Thyroid gland (tissue), 4 donors: ENCODE data around the gene CNTN5. TPM values are rescaled to one million over a fixed set of nuclear protein-coding genes. Genes with fewer than 3 reads are reported as not detected.

Experiments
- DNase-seq, 2 donors: peaks; one replicate each; pipeline ENCODE4 v3.0.0-alpha.2; 2019
- H3K27ac ChIP-seq, 3 donors: fragments of 200-600 bp; sonication (generic); 1 replicate in 2 of 3; 2 replicates in 1 of 3; pipeline ENCODE4 v1.5.1; 2016 to 2019; ENCODE audit warnings: mild to moderate bottlenecking in 1 of 3, moderate library complexity in 1 of 3
- H3K27me3 ChIP-seq: fragments of 200-600 bp; sonication (generic); one replicate; pipeline ENCODE4 v1.5.1; 2019
- H3K36me3 ChIP-seq, 2 donors: fragments of 200-600 bp; sonication (generic); one replicate each; pipeline ENCODE4 v1.5.1; 2016 to 2019
- H3K4me1 ChIP-seq, 2 donors: fragments of 200-600 bp; sonication (generic); one replicate each; pipeline ENCODE4 v1.5.1; 2017 to 2019
- H3K4me3 ChIP-seq, 3 donors: fragments of 200-600 bp; sonication (generic); replicated peaks in 1 of 3; 1 replicate in 2 of 3; 2 replicates in 1 of 3; pipeline ENCODE4 v1.5.1; 2016; ENCODE audit warnings: mild to moderate bottlenecking in 1 of 3
- H3K9me3 ChIP-seq: fragments of 200-600 bp; sonication (generic); one replicate; pipeline ENCODE4 v1.5.1; 2017
- POLR2A ChIP-seq, 2 donors: fragments of 450-650 bp; IDR thresholded peaks; one replicate each; pipeline ENCODE4 v1.6.1; 2017; ENCODE audit warnings: antibody characterized with exemption in 2 of 2, mild to moderate bottlenecking in 2 of 2, moderate library complexity in 1 of 2
- WGBS, 2 donors: methylation state at CpG; one replicate each; pipeline ENCODE4 v1.1.5; 2017; 5-methylcytosine and 5-hydroxymethylcytosine counted together
- intact Hi-C: fragments of 100-400 bp; cut with DNase I; formaldehyde crosslinking; loops from one replicate; pipeline ENCODE4 v1.15.1; 2023
- total RNA-seq, 4 donors: library from RNA; depleted of rRNA; stranded (reverse); fragments of >200 nt; gene quantifications; one replicate each; pipeline ENCODE4 v1.2.3, GENCODE V29; 2016
- TF ChIP-seq, protein P1 (sequence below), 6 experiments: fragments of 200-600 bp in 3 of 6; fragments of 450-650 bp in 3 of 6; sonication (generic) in 3 of 6; IDR thresholded peaks; one replicate each; pipeline ENCODE4 v1.5.1; 2016 to 2019; ENCODE audit warnings: antibody characterized with exemption in 6 of 6, mild to moderate bottlenecking in 2 of 6, inconsistent platforms in 1 of 6, moderate library complexity in 1 of 6

The CNTN5 gene
- total RNA-seq, 4 donors from 2014 or later, result 1.9 to 14.3 (median 12.0) TPM

DNA sequence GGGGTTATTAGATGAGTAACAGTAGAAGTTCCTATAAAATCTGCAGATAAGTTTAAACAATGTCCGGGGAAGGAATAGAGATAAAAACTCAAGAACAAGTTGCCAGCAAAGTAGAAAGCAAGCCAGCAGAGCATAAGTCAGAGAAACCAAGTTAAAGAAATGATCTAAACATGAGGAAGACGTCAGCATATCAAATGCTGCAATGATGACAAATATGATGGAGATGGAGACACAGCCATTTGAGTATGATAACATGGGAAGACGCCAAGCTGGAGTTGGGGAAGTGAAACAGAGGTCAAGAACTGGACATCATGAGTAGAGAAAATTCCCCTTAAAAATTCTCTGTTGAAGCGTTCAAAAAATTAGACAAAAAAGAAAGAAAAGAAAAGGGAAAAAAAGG, 571.5 kb downstream of the CNTN5 start:
- Histone ChIP-seq H3K27ac (no peak overlapping the region), H3K27me3 (no peaks in the 10 kb centered on the region), H3K4me3 (no peak overlapping the region), H3K4me1 (no peaks in the 10 kb centered on the region), H3K36me3 (no peaks in the 10 kb centered on the region), H3K9me3 (no peaks in the 10 kb centered on the region)
- TF ChIP-seq, protein P1, sequence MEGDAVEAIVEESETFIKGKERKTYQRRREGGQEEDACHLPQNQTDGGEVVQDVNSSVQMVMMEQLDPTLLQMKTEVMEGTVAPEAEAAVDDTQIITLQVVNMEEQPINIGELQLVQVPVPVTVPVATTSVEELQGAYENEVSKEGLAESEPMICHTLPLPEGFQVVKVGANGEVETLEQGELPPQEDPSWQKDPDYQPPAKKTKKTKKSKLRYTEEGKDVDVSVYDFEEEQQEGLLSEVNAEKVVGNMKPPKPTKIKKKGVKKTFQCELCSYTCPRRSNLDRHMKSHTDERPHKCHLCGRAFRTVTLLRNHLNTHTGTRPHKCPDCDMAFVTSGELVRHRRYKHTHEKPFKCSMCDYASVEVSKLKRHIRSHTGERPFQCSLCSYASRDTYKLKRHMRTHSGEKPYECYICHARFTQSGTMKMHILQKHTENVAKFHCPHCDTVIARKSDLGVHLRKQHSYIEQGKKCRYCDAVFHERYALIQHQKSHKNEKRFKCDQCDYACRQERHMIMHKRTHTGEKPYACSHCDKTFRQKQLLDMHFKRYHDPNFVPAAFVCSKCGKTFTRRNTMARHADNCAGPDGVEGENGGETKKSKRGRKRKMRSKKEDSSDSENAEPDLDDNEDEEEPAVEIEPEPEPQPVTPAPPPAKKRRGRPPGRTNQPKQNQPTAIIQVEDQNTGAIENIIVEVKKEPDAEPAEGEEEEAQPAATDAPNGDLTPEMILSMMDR (IDR thresholded peaks at IDR 0.05), result no peak
- no peak for TF ChIP-seq POLR2A (IDR thresholded peaks at IDR 0.05)
- intact Hi-C loops, result no loop called here
- WGBS, 2 donors, result 75 to 82% methylated on average over 4 of the region's 4 CpGs
- DNase-seq, result no peak

DNA sequence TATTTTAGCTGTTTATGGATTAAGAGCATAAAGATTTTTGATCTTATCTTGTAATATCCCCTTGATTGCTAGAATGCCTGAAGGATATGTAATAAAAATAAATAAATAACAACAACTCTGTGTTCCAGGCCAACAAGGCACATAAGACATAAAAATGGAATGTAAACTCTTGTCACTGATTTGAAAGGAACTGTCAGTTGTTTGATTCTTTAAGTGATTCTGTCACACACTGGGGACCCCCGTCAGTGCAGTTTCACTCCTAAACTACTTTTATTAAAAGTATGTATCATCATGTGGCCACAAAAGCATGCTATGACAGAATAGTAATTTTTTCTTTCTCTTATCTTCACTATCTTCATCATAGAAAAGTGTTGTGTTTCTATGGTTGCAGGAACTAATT, 572.4 kb downstream of the CNTN5 start:
- 82 to 88% methylated on average over 1 of the region's 1 CpG for WGBS, 2 donors
- H3K4me1 ChIP-seq, result no peaks in the 10 kb centered on the region
- no peak overlapping the region for H3K27ac ChIP-seq
- H3K4me3 ChIP-seq, result no peak overlapping the region
- DNase-seq, result no peak
- TF ChIP-seq, protein P1 (IDR thresholded peaks at IDR 0.05), result no peak
- TF ChIP-seq POLR2A (IDR thresholded peaks at IDR 0.05), result no peak
- H3K36me3 ChIP-seq, result no peaks in the 10 kb centered on the region
- intact Hi-C loops, result no loop called here
- no peaks in the 10 kb centered on the region for H3K9me3 ChIP-seq
- no peaks in the 10 kb centered on the region for H3K27me3 ChIP-seq

DNA sequence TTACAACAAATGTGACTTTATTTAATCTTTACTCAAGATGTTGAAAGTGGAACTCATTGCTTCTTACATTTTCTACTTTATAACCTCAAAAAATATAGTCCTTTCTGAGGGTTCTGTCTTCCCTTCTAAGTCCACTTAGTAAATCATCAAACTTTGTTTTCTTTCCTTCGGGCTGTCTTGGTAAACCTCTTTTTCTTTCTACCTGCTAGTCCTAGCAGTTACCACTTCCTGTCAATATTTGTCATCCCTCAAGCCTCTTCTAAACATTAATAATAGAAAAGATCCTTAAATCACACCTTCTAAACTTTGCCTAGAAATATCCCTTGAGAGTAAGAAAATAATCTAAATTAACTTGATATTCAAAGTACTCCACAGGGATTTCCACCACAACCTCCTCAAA, 580.4 kb downstream of the CNTN5 start:
- H3K27me3 ChIP-seq, result no peaks in the 10 kb centered on the region
- intact Hi-C loops, result no loop called here
- TF ChIP-seq, protein P1 (IDR thresholded peaks at IDR 0.05), result no peak
- TF ChIP-seq POLR2A (IDR thresholded peaks at IDR 0.05), result no peak
- 58 to 78% methylated on average over 1 of the region's 1 CpG for WGBS, 2 donors
- H3K27ac ChIP-seq, result no peak overlapping the region
- no peak overlapping the region for H3K4me3 ChIP-seq
- no peaks in the 10 kb centered on the region for H3K4me1 ChIP-seq
- H3K36me3 ChIP-seq, result no peaks in the 10 kb centered on the region
- H3K9me3 ChIP-seq, result no peaks in the 10 kb centered on the region
- no peak for DNase-seq

DNA sequence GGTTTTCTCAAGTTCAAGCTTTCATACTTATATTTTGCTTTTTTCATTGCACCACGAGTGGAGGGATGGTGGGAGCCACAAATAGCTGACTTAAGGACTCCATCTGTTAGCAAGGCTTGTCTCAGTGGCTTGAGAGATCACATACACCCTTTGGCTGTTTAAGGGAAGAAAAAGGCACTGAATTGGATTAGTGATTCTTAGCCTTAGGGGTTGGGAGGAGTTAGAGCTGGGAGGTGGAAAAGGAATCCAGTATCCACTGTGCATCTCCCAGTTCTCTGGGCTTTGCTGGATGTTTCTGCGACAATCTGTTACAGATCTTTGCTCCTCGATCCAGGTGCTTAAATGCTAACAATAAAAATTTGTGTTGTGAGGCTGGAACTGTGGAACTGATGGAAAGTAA, 593.6 kb downstream of the CNTN5 start:
- Histone ChIP-seq H3K4me1 (no peaks in the 10 kb centered on the region), H3K36me3 (no peaks in the 10 kb centered on the region), H3K27me3 (no peaks in the 10 kb centered on the region), H3K27ac (no peak overlapping the region), H3K9me3 (no peaks in the 10 kb centered on the region), H3K4me3 (no peak overlapping the region)
- intact Hi-C loops, result no loop called here
- DNase-seq, result no peak
- 76 to 78% methylated on average over 3 of the region's 3 CpGs for WGBS, 2 donors
- no peak for TF ChIP-seq POLR2A (IDR thresholded peaks at IDR 0.05)
- TF ChIP-seq, protein P1 (IDR thresholded peaks at IDR 0.05), result no peak

- DNase-seq, result no peak
- intact Hi-C loops, result no loop called here
- Histone ChIP-seq H3K4me1 (no peaks in the 10 kb centered on the region), H3K9me3 (no peaks in the 10 kb centered on the region), H3K27ac (no peak overlapping the region), H3K4me3 (no peak overlapping the region), H3K27me3 (no peaks in the 10 kb centered on the region), H3K36me3 (no peaks in the 10 kb centered on the region)
- 75 to 88% methylated on average over 5 of the region's 5 CpGs for WGBS, 2 donors
- TF ChIP-seq, protein P1 (IDR thresholded peaks at IDR 0.05), result no peak
- TF ChIP-seq POLR2A (IDR thresholded peaks at IDR 0.05), result no peak
Measured at GRCh38 chr11:99630629-99631028, 609.9 kb downstream of the CNTN5 start.
